Glomerular endothelial cell (primary cell): Measurements from ENCODE around the gene HASPIN. TPM values are rescaled to one million over a fixed set of nuclear protein-coding genes. Genes with fewer than 3 reads are reported as not detected.

Source experiments
- DNase-seq: peaks from one replicate; pipeline ENCODE4 v3.0.0-alpha.2; 2011; ENCODE audit warnings: low read depth, low spot score; ENCODE audit errors: extremely low read depth
- total RNA-seq: library from RNA; depleted of rRNA; stranded (reverse); fragments of >200 nt; gene quantifications from 2 replicates; pipeline ENCODE4 v1.2.3, GENCODE V29; 2015

The HASPIN gene
- total RNA-seq = 3.2 and 6.3 TPM in 2 replicates

DNA sequence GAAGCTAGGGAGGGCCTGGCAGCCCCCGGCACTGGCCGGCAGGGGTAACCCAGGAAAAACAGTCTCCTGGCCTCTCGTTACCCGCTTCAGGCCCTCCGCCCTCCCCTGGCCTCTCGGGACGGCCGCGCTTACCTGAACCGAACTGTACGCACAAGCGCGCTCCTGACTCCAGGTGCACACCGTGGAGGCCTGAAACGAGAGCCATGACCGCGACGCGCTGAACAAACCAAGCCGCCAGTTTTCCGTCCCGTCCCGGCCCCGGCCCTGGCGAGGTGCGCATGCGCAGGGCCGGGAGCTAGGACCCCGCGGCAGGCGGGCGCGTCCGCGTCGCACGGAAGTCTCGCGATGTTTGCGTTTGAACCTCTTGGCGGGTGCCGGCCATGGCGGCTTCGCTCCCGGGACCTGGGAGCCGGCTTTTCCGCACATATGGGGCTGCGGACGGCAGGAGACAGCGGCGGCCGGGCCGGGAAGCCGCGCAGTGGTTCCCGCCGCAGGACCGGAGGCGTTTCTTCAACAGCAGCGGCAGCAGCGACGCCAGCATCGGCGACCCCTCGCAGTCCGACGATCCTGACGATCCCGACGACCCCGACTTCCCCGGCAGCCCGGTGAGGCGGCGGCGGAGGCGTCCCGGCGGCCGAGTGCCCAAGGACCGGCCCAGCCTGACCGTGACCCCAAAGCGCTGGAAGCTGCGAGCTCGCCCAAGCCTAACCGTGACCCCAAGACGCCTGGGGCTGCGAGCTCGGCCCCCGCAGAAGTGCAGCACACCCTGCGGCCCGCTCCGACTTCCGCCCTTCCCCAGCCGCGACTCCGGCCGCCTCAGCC lies at the start of gene HASPIN:
TSS of gene HASPIN (plus strand) at position 348 of the 822 bp plus-strand sequence. CDS start at position 381, 33 bp downstream.
- no peak for DNase-seq

DNA sequence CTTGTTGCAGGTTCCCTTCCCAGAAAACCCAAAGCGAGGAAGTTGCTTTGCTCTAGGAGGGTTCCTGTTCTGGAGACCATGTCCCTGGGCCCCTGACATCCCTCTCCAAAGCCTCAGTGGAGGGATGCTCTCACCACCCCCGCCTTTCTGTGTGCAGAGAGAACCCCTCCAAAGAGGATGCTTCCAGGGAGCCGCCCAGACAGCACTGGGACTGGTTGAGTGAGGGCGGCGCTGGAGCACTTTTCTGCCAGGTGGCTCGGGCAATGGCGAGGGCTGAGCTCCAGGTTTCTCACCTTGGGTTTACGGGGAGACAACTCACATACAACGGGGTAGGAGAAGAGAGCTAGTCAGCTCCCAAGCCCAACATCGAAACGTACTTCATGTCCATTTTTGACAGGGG lies 47.8 kb upstream of the HASPIN start:
- no peak for DNase-seq

DNA sequence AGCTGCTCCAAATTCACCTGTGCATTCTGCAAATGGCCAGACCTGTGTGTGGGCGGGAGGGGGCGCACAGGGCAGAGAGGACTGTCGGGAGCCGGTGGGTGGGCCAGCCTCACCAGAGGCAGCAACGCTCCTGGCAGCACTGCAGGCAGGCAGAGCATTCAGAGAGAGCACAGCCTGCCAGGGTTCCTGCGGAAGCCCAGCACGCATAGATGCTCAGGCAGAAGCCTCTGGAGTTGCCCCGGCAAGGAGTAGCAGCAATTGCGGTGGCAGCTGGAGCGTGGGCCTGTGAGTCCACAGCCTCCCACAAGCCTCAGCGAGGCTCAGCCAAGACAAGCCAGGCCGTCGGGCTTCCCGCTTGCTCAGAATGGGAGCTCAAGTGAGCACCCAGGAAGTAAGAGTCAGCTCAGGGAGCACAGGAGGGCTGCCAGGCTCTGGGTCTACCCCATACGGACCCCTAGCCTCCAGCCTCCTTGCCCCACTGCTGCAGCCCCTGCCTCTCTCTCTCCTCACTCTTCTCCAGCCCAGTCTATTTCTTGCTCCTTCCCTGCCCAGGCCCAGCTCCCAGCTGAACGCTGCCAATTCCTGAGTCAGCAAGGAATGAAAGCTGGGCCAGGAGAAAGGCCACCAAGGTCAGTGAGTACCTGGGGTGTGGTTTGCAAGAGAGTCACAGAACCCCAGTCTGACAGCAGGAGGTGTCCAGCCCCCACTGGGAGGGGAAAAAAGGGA lies 45.4 kb upstream of the HASPIN start:
- no peak for DNase-seq

DNA sequence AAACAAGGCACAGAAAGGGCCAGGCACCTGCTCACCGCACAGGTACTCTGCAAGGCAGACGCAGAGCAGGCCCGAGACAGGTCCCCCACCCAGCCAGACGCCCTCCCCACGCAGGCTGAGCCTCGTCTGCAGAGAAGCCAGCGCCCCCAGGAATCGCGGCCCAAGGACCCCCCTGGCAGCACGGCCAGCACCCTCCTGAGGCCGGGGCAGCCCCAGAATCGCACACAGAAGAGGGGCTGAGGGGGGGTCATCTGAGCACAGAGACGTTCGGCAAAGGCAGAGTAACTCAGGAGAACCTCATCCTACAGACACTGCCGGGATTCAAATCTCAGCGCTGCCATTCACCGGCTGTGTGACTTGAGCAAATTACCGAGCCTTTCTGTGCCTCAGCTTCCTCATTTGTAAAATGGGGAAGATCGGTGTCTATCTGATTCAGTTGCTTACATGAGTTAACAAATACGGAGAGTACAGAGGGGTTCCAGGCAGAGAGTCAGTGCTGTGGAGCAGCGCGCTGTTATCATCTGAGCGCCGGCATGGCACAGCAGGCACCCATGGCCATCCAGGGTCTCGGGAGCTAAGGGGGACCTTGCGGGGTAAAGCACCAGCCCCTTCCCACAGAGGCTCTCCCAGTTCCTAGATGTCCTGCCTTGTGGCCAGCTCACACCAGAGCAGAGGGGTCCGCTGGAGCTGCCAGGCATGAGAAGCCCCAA lies 44.7 kb upstream of the HASPIN start:
- DNase-seq = no peak

DNA sequence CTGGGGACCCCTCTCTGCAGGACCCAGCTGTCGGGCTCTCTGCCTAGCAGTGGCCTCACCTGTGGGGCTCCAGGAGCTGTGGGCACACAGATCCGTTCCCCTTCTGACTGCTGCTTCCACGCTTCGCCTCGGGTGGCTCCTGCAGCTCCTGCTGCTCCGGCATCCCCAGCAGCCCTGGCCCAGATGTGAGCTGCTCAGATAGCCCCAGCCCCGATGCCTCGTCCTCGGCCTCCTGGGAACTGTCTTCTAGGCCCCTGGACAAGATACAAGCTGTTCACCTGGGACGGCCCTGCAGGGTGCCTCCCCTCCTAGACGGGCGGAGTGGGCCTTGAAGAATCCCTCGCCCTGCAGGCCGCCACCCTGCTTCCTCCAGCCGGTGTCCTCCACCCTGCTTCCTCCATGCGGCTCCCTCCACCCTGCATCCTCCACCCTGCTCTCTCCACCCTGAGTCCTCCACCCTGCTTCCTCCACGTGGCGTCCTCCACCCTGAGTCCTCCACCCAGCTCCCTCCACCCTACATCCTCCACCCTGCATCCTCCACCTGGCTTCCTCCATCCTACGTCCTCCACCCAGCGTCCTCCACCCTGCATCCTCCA lies 44.1 kb upstream of the HASPIN start:
- no peak for DNase-seq

DNA sequence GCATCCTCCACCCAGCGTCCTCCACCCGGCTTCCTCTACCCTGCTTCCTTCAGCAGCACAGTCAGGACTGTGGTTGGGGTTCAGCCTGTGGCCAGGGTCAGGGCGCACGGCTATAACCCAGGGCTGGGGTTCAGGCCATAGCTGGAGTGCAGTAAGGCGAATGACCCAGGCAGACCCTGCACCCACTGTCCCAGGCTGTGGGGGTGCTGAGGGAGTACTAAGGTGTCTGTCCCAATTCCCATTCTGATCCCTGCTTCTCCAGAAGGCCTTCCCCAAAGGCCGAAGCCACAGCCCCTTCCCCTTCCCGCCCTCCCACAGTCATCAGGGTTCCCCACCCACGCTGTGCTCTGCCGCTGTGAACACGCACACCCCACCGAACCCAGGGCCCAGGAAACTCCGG lies 42.6 kb upstream of the HASPIN start:
- no peak for DNase-seq

DNA sequence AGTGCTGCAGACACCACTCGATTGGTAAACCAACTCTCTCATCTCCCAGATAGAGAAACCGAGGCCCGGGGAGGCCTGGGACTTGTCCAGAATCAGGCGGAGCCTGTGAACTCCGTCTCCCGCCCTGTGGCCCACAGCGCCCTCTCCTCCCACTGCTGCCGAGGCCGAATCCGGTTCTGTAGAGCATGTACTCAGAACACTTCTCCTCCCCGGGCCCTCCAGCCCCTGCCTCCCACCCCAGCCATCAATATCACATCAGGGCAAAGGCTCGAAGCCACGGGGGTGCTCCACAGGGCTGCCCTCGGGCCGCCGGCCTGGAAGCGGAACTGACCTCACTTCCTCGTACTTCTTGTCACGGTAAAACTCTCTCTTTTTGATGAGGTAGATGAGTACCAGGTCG lies 42.1 kb upstream of the HASPIN start:
- DNase-seq = no peak

DNA sequence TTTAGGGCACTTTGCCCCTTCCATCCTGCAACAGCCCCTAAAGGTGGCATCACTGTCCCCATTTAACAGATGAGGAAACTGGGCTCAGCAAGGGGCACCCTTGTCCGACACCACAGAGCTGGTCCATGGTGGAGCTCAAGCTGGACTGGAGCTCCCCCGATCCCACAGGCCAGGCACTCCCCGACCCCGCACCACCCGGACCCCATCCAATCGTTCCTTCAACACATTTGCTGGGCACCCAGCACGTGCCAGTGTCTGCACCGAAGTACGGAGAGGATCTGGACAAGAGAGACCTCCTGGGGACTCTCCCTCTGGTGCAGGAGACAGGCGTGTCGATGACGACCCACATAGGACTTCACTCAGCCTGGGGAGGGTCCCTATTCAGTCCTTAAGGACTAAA lies 41.7 kb upstream of the HASPIN start:
- no peak for DNase-seq

DNA sequence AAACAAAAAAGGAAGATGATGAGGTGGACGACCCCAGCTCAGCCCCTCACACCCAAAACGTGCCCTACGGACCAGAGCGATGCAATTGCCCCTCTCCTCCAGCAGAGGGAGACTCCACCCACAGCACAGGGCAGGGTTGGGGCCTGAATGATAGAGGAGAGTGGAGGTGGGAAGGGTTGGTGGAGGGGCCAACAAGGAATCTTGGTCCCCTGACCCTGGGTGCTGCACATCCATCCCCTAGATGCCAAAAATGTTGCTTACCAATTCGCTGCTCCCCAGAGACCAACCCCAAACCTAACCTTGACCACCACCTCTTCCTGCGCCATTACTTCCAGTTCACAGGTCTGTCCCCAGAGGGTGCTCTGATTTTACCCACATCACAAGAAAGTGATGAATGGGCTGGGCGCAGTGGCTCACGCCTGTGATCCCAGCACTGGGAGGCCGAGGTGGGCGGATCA lies 40.6 kb upstream of the HASPIN start:
- no peak for DNase-seq

DNA sequence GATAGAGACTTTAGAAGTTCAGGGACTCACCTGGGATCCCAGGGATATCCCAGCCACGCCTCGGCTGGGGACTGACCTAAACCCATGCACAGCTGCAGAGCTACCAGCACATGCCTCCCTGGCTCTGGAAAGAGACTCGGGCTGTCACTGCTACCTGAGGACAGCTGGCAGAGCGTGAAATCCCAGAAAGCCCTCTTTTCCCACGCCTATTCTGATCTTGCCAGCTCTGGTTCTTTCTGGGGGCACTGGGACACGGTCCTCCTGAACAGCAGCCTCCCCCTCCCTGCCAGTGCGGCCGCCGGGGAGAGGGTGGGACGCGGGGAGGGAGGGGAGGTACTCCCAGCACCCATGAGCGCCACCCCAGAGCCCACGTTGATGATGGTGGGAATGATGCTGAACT lies 38.5 kb upstream of the HASPIN start:
- no peak for DNase-seq

DNA sequence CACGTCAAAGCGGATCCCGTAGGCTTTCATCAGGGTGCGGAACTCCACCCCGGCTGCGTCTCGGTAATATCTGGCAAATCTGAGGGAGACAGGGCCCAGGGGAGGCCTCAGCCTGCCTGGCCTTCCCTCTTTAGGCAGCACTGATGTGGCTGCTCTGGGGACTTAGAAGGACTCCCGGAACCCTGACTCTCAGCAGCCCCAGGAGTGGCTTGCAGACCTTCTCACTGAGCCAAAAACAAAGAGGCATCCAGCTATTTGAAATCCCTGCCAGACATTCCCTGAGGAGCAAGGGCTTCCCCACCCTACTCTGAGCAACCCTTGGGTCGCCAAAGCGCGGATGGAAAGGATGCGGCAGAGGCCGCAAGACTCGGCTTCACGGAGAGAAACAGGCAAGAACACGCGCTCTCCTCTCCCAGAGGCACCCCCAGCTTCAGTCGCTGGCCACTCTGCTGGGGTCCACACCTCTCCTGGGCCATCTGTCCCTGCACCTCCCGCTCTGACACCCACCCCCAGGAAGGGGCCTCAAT lies 35.6 kb upstream of the HASPIN start:
- no peak for DNase-seq

DNA sequence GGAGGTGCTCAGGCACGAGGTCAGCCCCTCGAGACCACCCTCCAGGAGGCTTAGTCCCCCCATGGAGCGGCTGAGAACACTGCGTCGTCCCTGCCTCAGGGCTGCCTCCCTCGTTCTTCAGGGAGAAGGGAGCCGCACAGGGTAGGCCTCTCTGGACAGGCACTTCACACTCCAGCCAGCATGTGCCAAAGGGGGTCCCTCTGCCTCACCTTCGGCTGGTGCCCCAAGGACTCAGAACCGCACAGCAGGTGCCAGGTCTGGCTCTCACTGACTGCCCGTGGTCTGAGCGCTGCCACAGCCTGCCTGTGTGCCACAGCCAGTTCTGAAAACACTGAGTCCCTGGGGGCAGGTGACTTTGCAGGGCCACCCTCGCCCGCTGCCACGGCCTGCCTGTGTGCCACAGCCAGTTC lies 34.8 kb upstream of the HASPIN start:
- no peak for DNase-seq

DNA sequence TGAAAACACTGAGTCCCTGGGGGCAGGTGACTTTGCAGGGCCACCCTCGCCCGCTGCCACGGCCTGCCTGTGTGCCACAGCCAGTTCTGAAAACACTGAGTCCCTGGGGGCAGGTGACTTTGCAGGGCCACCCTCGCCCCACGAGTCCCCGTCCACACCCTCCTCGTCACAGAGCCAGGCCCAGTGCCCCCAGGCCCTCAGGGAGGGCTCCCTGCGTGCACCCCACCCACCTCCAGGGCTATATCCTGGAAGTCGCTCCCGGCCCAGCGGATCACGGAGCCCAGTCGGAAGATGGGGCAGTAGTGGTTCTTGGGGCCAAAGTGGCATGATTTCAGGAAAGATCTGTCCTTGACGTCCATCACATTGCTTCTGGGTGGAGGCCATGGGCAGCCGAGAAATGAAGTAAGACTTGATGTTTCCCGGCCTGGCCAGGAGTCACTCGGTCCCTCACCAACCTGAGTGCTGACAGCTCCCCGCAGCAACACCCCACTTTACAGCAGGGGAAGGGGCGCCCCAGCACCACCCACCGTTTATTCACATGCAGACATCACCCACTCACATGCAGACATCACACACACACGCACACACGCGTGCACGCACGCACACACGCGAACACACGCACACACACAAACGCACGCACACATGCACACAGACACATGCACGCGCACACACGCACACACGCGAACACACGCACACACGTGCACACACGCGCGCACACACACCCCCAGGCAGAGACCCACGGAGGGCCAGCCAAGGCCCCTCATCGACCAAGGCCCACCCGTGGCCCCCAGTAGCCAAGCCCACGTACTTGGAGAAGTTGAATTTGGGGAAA lies 34.2 kb upstream of the HASPIN start:
- DNase-seq = no peak

DNA sequence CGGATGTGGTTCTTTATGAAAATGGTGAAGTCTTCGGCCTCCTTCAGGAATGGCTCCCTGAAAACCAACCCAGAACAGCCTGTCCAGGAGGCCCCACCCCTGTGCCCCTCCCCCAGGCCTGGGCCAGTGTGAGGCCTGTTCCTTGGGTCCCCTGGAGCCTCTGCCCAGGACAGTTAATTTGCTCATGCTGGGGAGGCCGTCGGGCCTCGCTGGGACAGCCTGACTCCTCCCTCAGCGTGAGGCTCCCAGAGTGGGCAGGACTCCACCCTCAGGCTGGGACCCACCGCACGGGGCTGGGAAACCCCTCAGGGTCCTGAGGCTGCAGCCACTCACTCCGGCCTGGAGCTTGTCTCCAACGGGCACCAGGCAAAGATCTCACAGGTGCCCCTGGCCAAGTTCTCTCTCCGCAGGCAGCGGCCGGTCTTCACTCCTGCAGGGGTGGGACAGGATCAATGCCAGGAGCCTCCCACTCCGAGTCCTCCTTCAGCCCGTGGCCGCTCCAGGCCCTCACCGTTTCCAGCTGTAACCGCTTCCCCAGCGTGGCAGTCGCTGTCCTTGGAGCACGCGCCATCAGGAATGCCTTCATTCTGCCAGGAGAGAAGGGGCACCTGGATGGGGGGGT lies 33.5 kb upstream of the HASPIN start:
- DNase-seq = no peak

DNA sequence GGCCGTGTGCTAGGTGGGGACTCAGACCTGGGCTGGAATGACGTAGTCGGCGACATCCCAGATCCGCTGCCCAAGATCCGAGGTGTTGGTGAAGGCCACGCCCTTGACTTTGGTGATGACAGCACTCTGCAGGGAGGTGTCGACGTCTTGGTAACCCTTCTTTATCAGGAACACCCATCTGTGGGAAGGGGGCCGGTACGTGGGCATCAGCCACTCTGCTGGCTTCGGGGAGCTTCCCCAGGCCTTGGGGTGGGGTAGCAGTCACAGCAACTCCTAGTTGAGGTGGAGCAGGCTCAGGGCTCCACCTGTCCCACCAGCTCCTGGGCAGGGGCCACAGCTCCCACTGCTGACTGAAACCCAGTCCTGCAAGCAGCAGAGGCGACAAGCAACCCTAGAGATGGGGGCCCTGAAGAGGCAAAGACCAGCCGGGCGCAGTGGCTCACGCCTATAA lies 32.1 kb upstream of the HASPIN start:
- DNase-seq = no peak

DNA sequence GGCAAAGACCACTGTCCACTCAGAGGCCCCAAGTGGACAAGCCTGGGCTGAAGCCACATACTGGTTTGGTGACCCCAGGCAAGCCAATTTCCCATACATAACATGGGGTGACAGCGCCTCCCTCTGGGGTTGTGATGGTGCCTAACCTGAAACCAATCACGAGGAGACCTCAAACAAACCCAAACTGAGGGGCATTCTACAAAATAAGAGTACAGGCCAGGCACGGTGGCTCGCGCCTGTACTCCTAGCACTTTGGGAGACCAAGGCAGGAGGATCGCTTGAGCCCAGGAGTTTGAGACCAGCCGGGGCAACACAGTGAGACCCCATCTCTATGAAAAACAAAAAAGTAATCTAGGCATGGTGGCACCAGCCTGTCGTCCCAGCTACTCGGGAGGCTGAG lies 31.4 kb upstream of the HASPIN start:
- no peak for DNase-seq

DNA sequence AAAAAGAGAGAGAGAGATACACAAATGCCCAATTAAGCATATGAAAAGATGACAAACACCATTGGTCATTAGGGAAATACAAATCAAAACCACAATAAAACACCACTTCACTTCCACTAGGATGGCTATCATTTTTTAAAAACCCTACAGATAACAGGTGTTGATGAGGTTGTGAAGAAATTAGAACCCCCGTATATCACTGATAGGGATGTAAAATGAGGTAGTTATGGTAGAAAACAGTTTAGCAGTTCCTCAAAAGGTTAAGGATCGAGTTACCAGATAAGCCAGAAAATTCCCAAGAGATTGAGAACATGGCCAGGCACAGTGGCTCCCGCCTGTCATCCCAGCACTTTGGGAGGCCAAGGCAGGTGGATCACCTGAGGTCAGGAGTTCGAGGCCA lies 30.6 kb upstream of the HASPIN start:
- no peak for DNase-seq

DNA sequence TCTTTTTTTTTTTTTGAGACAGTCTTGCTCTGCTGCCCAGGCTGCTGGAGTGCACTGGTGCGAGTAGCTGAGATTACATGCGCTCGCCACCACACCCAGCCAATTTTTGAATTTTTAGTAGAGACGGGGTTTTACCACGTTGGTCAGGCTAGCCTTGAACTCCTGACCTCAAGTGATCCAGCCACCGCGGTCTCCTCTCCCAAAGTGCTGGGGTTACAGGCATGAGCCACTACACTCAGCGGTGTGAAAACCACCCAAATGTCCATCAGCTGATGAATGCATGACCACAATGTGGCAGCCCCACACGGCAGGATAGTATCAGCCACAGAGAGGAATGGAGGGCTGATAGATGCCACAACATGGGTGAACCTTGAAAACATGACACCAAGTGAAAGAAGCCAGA lies 29.9 kb upstream of the HASPIN start:
- no peak for DNase-seq

DNA sequence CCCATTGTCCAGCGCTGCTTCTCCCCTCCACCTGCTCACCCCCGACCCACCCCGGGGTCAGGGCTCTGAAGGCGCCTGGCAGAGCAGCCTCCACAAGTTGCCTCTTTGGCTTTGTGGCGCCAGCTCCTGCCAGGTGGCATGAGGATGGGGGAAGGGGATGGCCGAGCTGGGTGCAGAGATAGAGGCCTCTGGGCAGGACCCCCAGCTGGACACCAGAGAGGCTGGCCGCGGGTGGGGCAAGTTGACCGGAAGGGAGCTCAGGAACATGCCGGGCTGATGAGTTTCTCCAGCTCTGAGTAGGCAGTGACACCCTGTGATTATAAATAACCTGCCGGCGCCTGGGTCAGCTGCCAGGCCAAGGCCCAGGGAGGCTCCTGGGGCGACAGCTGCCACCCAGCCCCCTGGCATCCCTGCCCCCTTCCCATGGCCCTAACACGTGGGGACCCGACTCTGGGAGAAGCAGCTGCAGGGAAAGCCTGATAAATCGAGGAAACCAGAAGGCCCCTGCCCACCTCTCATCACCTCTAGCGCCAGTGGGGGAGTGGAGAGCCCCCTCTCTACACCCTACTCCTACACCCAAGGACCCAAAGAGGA lies 28.5 kb upstream of the HASPIN start:
- no peak for DNase-seq
